SK-N-SH (cell line): ENCODE data around the gene OTOG. TPM values are rescaled to one million over a fixed set of nuclear protein-coding genes. Genes with fewer than 3 reads are reported as not detected.

Experiments
- CTCF ChIA-PET: fragments of 300-600, 350-600 bp; formaldehyde crosslinking; extraction: SDS; loops from one replicate; lab custom pipeline; 2021; lab: Yijun Ruan, JAX
- POLR2A ChIA-PET: fragments of 350-600 bp; sonication (Branson Sonifier 250); formaldehyde crosslinking; extraction: SDS; loops from one replicate; lab custom pipeline; 2020; ENCODE audit warnings: antibody characterized with exemption, inconsistent platforms; lab: Yijun Ruan, JAX
- DNase-seq: peaks from one replicate; pipeline ENCODE4 v3.0.0; 2012
- H2AFZ ChIP-seq: fragments of 200-600 bp; sonication (generic); 2 replicates; pipeline ENCODE4 v1.8.1; 2016; ENCODE audit warnings: antibody characterized with exemption, mild to moderate bottlenecking, low read depth
- H3F3A ChIP-seq: fragments of 200-600 bp; sonication (generic); replicated peaks from 2 replicates; pipeline ENCODE3; 2016; ENCODE audit warnings: antibody characterized with exemption, mild to moderate bottlenecking; ENCODE audit not compliant: insufficient read depth
- H3K27ac ChIP-seq, 2 experiments: fragments of 200-500 bp in 1 of 2; fragments of 200-600 bp in 1 of 2; sonication (Bioruptor generic) in 1 of 2; sonication (generic), shearing (Covaris generic) in 1 of 2; 2 replicates each; pipeline versions ENCODE4 v1.5.1 to v1.6.1; 2014 to 2016; ENCODE audit warnings: low read depth in 2 of 2, inconsistent platforms in 1 of 2, low read length in 1 of 2, mild to moderate bottlenecking in 1 of 2, mixed read lengths in 1 of 2
- H3K27me3 ChIP-seq: fragments of 200-600 bp; sonication (generic), shearing (Covaris generic); 2 replicates; pipeline ENCODE4 v1.6.1; 2016; ENCODE audit warnings: mixed run types; ENCODE audit not compliant: insufficient read depth
- H3K36me3 ChIP-seq, 2 experiments: fragments of 200-500 bp in 1 of 2; fragments of 200-600 bp in 1 of 2; sonication (Bioruptor generic) in 1 of 2; sonication (generic) in 1 of 2; replicated peaks in 1 of 2; 2 replicates each; pipeline versions ENCODE3 to v1.5.1; 2014 to 2016; ENCODE audit warnings: low read length in 1 of 2, mild to moderate bottlenecking in 1 of 2; ENCODE audit not compliant: insufficient read depth in 2 of 2, control insufficient read depth in 1 of 2
- H3K4me1 ChIP-seq, 2 experiments: fragments of 200-500 bp in 1 of 2; fragments of 200-600 bp in 1 of 2; sonication (Bioruptor generic) in 1 of 2; sonication (generic), shearing (Covaris generic) in 1 of 2; 2 replicates each; pipeline versions ENCODE4 v1.5.1 to v1.6.1; 2014 to 2016; ENCODE audit warnings: low read depth in 1 of 2, low read length in 1 of 2, mixed run types in 1 of 2; ENCODE audit not compliant: insufficient read depth in 2 of 2, control insufficient read depth in 1 of 2
- H3K4me2 ChIP-seq: fragments of 200-600 bp; sonication (generic), shearing (Covaris generic); 2 replicates; pipeline ENCODE4 v1.6.1; 2017; ENCODE audit warnings: mixed run types
- H3K4me3 ChIP-seq, 2 experiments: fragments of 200-500 bp in 1 of 2; fragments of 200-600 bp in 1 of 2; sonication (Bioruptor generic) in 1 of 2; sonication (generic), shearing (Covaris generic) in 1 of 2; 2 replicates each; pipeline versions ENCODE4 v1.5.1 to v1.8.1; 2014 to 2016; ENCODE audit warnings: low read depth in 2 of 2, inconsistent platforms in 1 of 2, low read length in 1 of 2, mild to moderate bottlenecking in 1 of 2, mixed read lengths in 1 of 2, moderate library complexity in 1 of 2
- H3K79me2 ChIP-seq: fragments of 200-600 bp; sonication (generic); 2 replicates; pipeline ENCODE4 v1.8.1; 2017; ENCODE audit warnings: mild to moderate bottlenecking; ENCODE audit not compliant: insufficient read depth
- H3K9ac ChIP-seq: fragments of 200-600 bp; sonication (generic); 2 replicates; pipeline ENCODE4 v1.6.1; 2017; ENCODE audit warnings: mixed run types
- H3K9me2 ChIP-seq: fragments of 200-600 bp; sonication (generic); 2 replicates; pipeline ENCODE4 v1.6.1; 2017; ENCODE audit warnings: mixed run types
- H3K9me3 ChIP-seq: fragments of 200-600 bp; sonication (generic); 2 replicates; pipeline ENCODE4 v1.6.1; 2017; ENCODE audit warnings: mixed run types, mild to moderate bottlenecking, moderate library complexity
- H4K20me1 ChIP-seq: fragments of 200-600 bp; sonication (generic); 2 replicates; pipeline ENCODE4 v1.6.1; 2017; ENCODE audit warnings: mild to moderate bottlenecking, mixed run types; ENCODE audit not compliant: insufficient read depth
- CHD2 ChIP-seq: fragments of 150-350 bp; IDR thresholded peaks from 2 replicates; pipeline ENCODE4 v1.6.1; 2018; ENCODE audit warnings: low read length; ENCODE audit not compliant: partially characterized antibody
- ELF1 ChIP-seq: IDR thresholded peaks from 2 replicates; pipeline ENCODE4 v1.4.0; 2012
- EP300 ChIP-seq, 2 experiments: IDR thresholded peaks; 2 replicates each; pipeline versions ENCODE4 v1.4.0 to v1.6.1; 2012; ENCODE audit warnings: borderline replicate concordance in 1 of 2, low read depth in 1 of 2, low read length in 1 of 2
- EZH2phosphoT487 ChIP-seq: fragments of 200-600 bp; sonication (generic); IDR thresholded peaks from 2 replicates; pipeline ENCODE4 v1.6.1; 2017; ENCODE audit warnings: low read depth, mixed run types, mild to moderate bottlenecking, antibody characterized with exemption, moderate library complexity, borderline replicate concordance
- FOXM1 ChIP-seq: IDR thresholded peaks from 2 replicates; pipeline ENCODE4 v1.4.0; 2012; ENCODE audit warnings: low read depth, mild to moderate bottlenecking
- GABPA ChIP-seq: IDR thresholded peaks from 2 replicates; pipeline ENCODE4 v1.4.0; 2012; ENCODE audit warnings: low read depth, mild to moderate bottlenecking
- JUND ChIP-seq: IDR thresholded peaks from 2 replicates; pipeline ENCODE4 v1.4.0; 2012
- NFIC ChIP-seq: IDR thresholded peaks from 2 replicates; pipeline ENCODE4 v1.4.0; 2012; ENCODE audit warnings: borderline replicate concordance
- POLR2AphosphoS5 ChIP-seq: IDR thresholded peaks from 2 replicates; pipeline ENCODE4 v1.6.1; 2012; ENCODE audit warnings: low read depth, low read length
- REST ChIP-seq: IDR thresholded peaks from 2 replicates; pipeline ENCODE4 v1.6.1; 2012; ENCODE audit warnings: mild to moderate bottlenecking, low read depth, low read length, moderate library complexity
- RFX5 ChIP-seq: IDR thresholded peaks from 2 replicates; pipeline ENCODE4 v1.6.1; 2012; ENCODE audit warnings: mild to moderate bottlenecking, improper control_type of control experiment, low read length
- SIN3A ChIP-seq: IDR thresholded peaks from 2 replicates; pipeline ENCODE4 v1.6.1; 2012; ENCODE audit warnings: low read depth, mild to moderate bottlenecking, low read length, moderate library complexity, borderline replicate concordance
- SMC3 ChIP-seq: IDR thresholded peaks from 2 replicates; pipeline ENCODE4 v1.6.1; 2012; ENCODE audit warnings: low read depth, low read length, improper control_type of control experiment
- TAF1 ChIP-seq: IDR thresholded peaks from 2 replicates; pipeline ENCODE4 v1.6.1; 2012; ENCODE audit warnings: low read depth, mild to moderate bottlenecking, low read length, moderate library complexity, borderline replicate concordance
- WGBS: methylation state at CpG from one replicate; pipeline ENCODE4 v1.1.6; 2017; ENCODE audit warnings: low lambda C conversion rate; 5-methylcytosine and 5-hydroxymethylcytosine counted together
- polyA plus RNA-seq, 3 experiments: library from polyadenylated mRNA; depleted of rRNA; stranded (reverse); fragments of >200 nt; gene quantifications; 2 replicates each; pipeline ENCODE4 v1.2.3, GENCODE V29; 2012
- TF ChIP-seq, protein P1 (sequence below): IDR thresholded peaks from 2 replicates; pipeline ENCODE4 v1.4.0; 2012; ENCODE audit warnings: low read depth, borderline replicate concordance
- TF ChIP-seq, protein P2 (sequence below): fragments of 200-600 bp; sonication (generic); IDR thresholded peaks from 2 replicates; pipeline ENCODE4 v1.6.1; 2017; ENCODE audit warnings: antibody characterized with exemption, mild to moderate bottlenecking, moderate library complexity
- TF ChIP-seq, protein P3 (sequence below): fragments of 150-350 bp; IDR thresholded peaks from 2 replicates; pipeline ENCODE4 v1.6.1; 2017; ENCODE audit warnings: antibody characterized with exemption, low read length, low read depth, borderline replicate concordance

OTOG gene
- polyA plus RNA-seq, 1 of the 3 experiments (the other 2 are of a cell fraction): not detected

DNA sequence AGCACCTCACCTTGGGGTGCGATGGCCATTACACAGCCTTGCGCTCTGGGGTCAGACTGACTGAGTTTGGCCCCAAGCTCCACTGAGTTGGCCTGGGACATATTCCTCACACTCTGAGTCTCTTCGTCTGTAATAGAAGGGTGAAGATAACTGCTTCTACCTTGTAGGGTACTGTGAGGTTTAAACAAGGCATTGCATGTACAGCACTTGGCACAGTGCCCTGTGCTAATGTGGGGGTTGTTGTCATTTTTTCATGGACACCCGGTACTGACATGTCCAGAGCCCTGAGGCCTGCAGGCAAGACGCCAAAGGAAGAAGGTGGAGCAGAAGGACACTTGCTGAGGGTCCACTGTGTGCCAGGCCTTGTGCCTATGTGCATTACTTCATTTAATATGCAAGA lies 50.7 kb downstream of the OTOG start:
- TF ChIP-seq NFIC (no peak), SIN3A (no peak), GABPA (no peak), TAF1 (no peak), CHD2 (no peak), SMC3 (no peak), EP300 (IDR thresholded peaks at IDR 0.05; ENCODE audit: borderline replicate concordance in 1 of 2, low read depth in 1 of 2, low read length in 1 of 2) (no peak), JUND (no peak), ELF1 (no peak), RFX5 (no peak), POLR2AphosphoS5 (no peak), EZH2phosphoT487 (no peak), FOXM1 (no peak), REST (no peak)
- TF ChIP-seq, protein P1, sequence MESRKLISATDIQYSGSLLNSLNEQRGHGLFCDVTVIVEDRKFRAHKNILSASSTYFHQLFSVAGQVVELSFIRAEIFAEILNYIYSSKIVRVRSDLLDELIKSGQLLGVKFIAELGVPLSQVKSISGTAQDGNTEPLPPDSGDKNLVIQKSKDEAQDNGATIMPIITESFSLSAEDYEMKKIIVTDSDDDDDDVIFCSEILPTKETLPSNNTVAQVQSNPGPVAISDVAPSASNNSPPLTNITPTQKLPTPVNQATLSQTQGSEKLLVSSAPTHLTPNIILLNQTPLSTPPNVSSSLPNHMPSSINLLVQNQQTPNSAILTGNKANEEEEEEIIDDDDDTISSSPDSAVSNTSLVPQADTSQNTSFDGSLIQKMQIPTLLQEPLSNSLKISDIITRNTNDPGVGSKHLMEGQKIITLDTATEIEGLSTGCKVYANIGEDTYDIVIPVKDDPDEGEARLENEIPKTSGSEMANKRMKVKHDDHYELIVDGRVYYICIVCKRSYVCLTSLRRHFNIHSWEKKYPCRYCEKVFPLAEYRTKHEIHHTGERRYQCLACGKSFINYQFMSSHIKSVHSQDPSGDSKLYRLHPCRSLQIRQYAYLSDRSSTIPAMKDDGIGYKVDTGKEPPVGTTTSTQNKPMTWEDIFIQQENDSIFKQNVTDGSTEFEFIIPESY: no peak
- TF ChIP-seq, protein P2, sequence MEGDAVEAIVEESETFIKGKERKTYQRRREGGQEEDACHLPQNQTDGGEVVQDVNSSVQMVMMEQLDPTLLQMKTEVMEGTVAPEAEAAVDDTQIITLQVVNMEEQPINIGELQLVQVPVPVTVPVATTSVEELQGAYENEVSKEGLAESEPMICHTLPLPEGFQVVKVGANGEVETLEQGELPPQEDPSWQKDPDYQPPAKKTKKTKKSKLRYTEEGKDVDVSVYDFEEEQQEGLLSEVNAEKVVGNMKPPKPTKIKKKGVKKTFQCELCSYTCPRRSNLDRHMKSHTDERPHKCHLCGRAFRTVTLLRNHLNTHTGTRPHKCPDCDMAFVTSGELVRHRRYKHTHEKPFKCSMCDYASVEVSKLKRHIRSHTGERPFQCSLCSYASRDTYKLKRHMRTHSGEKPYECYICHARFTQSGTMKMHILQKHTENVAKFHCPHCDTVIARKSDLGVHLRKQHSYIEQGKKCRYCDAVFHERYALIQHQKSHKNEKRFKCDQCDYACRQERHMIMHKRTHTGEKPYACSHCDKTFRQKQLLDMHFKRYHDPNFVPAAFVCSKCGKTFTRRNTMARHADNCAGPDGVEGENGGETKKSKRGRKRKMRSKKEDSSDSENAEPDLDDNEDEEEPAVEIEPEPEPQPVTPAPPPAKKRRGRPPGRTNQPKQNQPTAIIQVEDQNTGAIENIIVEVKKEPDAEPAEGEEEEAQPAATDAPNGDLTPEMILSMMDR: no peak
- TF ChIP-seq, protein P3, sequence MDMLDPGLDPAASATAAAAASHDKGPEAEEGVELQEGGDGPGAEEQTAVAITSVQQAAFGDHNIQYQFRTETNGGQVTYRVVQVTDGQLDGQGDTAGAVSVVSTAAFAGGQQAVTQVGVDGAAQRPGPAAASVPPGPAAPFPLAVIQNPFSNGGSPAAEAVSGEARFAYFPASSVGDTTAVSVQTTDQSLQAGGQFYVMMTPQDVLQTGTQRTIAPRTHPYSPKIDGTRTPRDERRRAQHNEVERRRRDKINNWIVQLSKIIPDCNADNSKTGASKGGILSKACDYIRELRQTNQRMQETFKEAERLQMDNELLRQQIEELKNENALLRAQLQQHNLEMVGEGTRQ: no peak
- TF ChIP-seq, all 33 proteins: peak for 0
- Histone ChIP-seq H3K79me2 (no peaks in the 10 kb centered on the region), H3K4me2 (no peak overlapping the region), H3K9me3 (no peaks in the 10 kb centered on the region), H3K27me3 (no peaks in the 10 kb centered on the region), H3F3A (no peaks in the 10 kb centered on the region), H3K36me3 (no peaks in the 10 kb centered on the region), H2AFZ (no peak overlapping the region), H4K20me1 (no peaks in the 10 kb centered on the region), H3K9ac (no peak overlapping the region), H3K4me1 (no peaks in the 10 kb centered on the region; a peak in 1 of 4 replicates), H3K9me2 (no peaks in the 10 kb centered on the region), H3K4me3 (no peak overlapping the region), H3K27ac (no peak overlapping the region)
- ChIA-PET POLR2A (no interaction called here), CTCF (interaction anchor here (0.7 to 17.0 kb wide), 8 partner anchors 8 to 380 kb away, joined by 3 to 271 read pairs (median 16); partner anchors contain the start of gene MYOD1)
- 38% methylated on average over 5 of the region's 5 CpGs for WGBS
- no peak for DNase-seq
